DOHH2 (cell line): ENCODE results near the gene KRTAP6-3.

Source experiments
- H3F3A ChIP-seq: fragments of 200-600 bp; sonication (generic), shearing (Covaris generic); 2 replicates; pipeline ENCODE4 v1.6.0; 2016; ENCODE audit warnings: antibody characterized with exemption, mild to moderate bottlenecking; ENCODE audit not compliant: control insufficient read depth, insufficient read depth
- H3K27ac ChIP-seq: fragments of 200-600 bp; sonication (generic); 2 replicates; pipeline ENCODE4 v1.5.1; 2014; ENCODE audit warnings: low read depth, mild to moderate bottlenecking, low read length, moderate library complexity
- H3K27me3 ChIP-seq: fragments of 200-600 bp; sonication (generic); 2 replicates; pipeline ENCODE4 v1.6.1; 2014; ENCODE audit warnings: mild to moderate bottlenecking, low read length, mixed read lengths; ENCODE audit not compliant: control insufficient read depth
- H3K36me3 ChIP-seq: fragments of 200-600 bp; sonication (generic); 2 replicates; pipeline ENCODE4 v1.6.1; 2014; ENCODE audit warnings: mild to moderate bottlenecking, low read length, moderate library complexity, mixed read lengths; ENCODE audit not compliant: control insufficient read depth
- H3K4me1 ChIP-seq: fragments of 200-600 bp; sonication (generic); 2 replicates; pipeline ENCODE4 v1.6.1; 2014; ENCODE audit warnings: mild to moderate bottlenecking, low read length, mixed read lengths; ENCODE audit not compliant: control insufficient read depth
- H3K4me2 ChIP-seq: fragments of 200-600 bp; sonication (generic); 2 replicates; pipeline ENCODE4 v1.6.0; 2014; ENCODE audit warnings: mild to moderate bottlenecking, low read length, moderate library complexity
- H3K4me3 ChIP-seq: fragments of 200-600 bp; sonication (generic); 2 replicates; pipeline ENCODE4 v1.5.1; 2014; ENCODE audit warnings: mild to moderate bottlenecking, low read length, mixed read lengths
- H3K79me2 ChIP-seq: fragments of 200-600 bp; sonication (generic); 2 replicates; pipeline ENCODE4 v1.6.1; 2014; ENCODE audit warnings: mild to moderate bottlenecking, low read length, mixed read lengths; ENCODE audit not compliant: control insufficient read depth
- H3K9me2 ChIP-seq: fragments of 200-600 bp; sonication (generic); replicated peaks from 2 replicates; pipeline ENCODE4 v1.6.1; 2014; ENCODE audit warnings: mild to moderate bottlenecking, low read length, mixed read lengths; ENCODE audit not compliant: control insufficient read depth
- H3K9me3 ChIP-seq: fragments of 200-600 bp; sonication (generic); 2 replicates; pipeline ENCODE4 v1.6.1; 2014; ENCODE audit warnings: antibody characterized with exemption, low read length, mixed read lengths; ENCODE audit not compliant: control insufficient read depth, insufficient read depth
- H4K20me1 ChIP-seq: fragments of 200-600 bp; sonication (generic); 2 replicates; pipeline ENCODE4 v1.6.0; 2014; ENCODE audit warnings: low read depth, mild to moderate bottlenecking, antibody characterized with exemption, low read length, moderate library complexity; ENCODE audit not compliant: control insufficient read depth, insufficient read depth
- CTCF ChIP-seq: fragments of 200-600 bp; sonication (generic); IDR thresholded peaks from one replicate; pipeline ENCODE4 v1.5.1; 2014; ENCODE audit warnings: antibody characterized with exemption, mild to moderate bottlenecking, low read depth, low read length; ENCODE audit not compliant: poor library complexity, severe bottlenecking
- EZH2phosphoT487 ChIP-seq: fragments of 200-600 bp; sonication (generic); IDR thresholded peaks from 2 replicates; pipeline ENCODE4 v1.6.1; 2017; ENCODE audit warnings: borderline replicate concordance, mild to moderate bottlenecking, antibody characterized with exemption, low read length, moderate library complexity, mixed read lengths

Gene KRTAP6-3

GRCh38 chr21:30561264-30561895, 30.9 kb upstream of the KRTAP6-3 start, which contains the start of gene KRTAP19-7:
KRTAP19-7 (minus strand) TSS chr21:30561314; CDS start chr21:30561289, 25 bp downstream.
- H3K9me2 ChIP-seq = no peaks in the 10 kb centered on the region
- H3K4me3 ChIP-seq = no peak within 1 kb of the TSS
- no peaks in the 10 kb centered on the region for H3K27me3 ChIP-seq
- H4K20me1 ChIP-seq = no peaks in the 10 kb centered on the region
- TF ChIP-seq CTCF (no peak), EZH2phosphoT487 (no peak)
- H3K4me2 ChIP-seq = no peak within 1 kb of the TSS
- H3F3A ChIP-seq = no peaks in the 10 kb centered on the region
- no peak within 1 kb of the TSS for H3K27ac ChIP-seq
- no peaks in the 10 kb centered on the region for H3K9me3 ChIP-seq
- no peaks in the 10 kb centered on the region for H3K4me1 ChIP-seq
- no peaks in the 10 kb centered on the region for H3K36me3 ChIP-seq
- H3K79me2 ChIP-seq = no peaks in the 10 kb centered on the region

- H3F3A ChIP-seq = no peaks in the 10 kb centered on the region
- H3K4me2 ChIP-seq = no peak overlapping the region
- no peak overlapping the region for H3K4me3 ChIP-seq
- no peaks in the 10 kb centered on the region for H3K4me1 ChIP-seq
- no peaks in the 10 kb centered on the region for H3K36me3 ChIP-seq
- H3K27ac ChIP-seq = no peak overlapping the region
- H3K9me2 ChIP-seq = no peaks in the 10 kb centered on the region
- no peaks in the 10 kb centered on the region for H3K9me3 ChIP-seq
- H3K79me2 ChIP-seq = no peaks in the 10 kb centered on the region
- TF ChIP-seq CTCF (no peak), EZH2phosphoT487 (no peak)
- H4K20me1 ChIP-seq = no peaks in the 10 kb centered on the region
- no peaks in the 10 kb centered on the region for H3K27me3 ChIP-seq
Measured at GRCh38 chr21:30561957-30562356, 30.3 kb upstream of the KRTAP6-3 start.

GRCh38 chr21:30563072-30563471, 29.2 kb upstream of the KRTAP6-3 start:
- Histone ChIP-seq H3K9me2 (no peaks in the 10 kb centered on the region), H3F3A (no peaks in the 10 kb centered on the region), H4K20me1 (no peaks in the 10 kb centered on the region), H3K4me2 (no peak overlapping the region), H3K36me3 (no peaks in the 10 kb centered on the region), H3K27ac (no peak overlapping the region), H3K9me3 (no peaks in the 10 kb centered on the region), H3K4me1 (no peaks in the 10 kb centered on the region), H3K27me3 (no peaks in the 10 kb centered on the region), H3K79me2 (no peaks in the 10 kb centered on the region), H3K4me3 (no peak overlapping the region)
- TF ChIP-seq CTCF (no peak), EZH2phosphoT487 (no peak)

GRCh38 chr21:30563630-30564029, 28.6 kb upstream of the KRTAP6-3 start:
- H3K9me2 ChIP-seq = no peaks in the 10 kb centered on the region
- H3K36me3 ChIP-seq = no peaks in the 10 kb centered on the region
- no peak for TF ChIP-seq EZH2phosphoT487
- no peak for TF ChIP-seq CTCF
- no peaks in the 10 kb centered on the region for H4K20me1 ChIP-seq
- no peaks in the 10 kb centered on the region for H3K9me3 ChIP-seq
- H3K79me2 ChIP-seq = no peaks in the 10 kb centered on the region
- no peak overlapping the region for H3K27ac ChIP-seq
- no peaks in the 10 kb centered on the region for H3F3A ChIP-seq
- no peak overlapping the region for H3K4me2 ChIP-seq
- H3K27me3 ChIP-seq = no peaks in the 10 kb centered on the region
- H3K4me3 ChIP-seq = no peak overlapping the region
- no peaks in the 10 kb centered on the region for H3K4me1 ChIP-seq
